Fibroblast of mammary gland (primary cell): ENCODE data around the gene HNRNPM.
"Not testable (repeated sequence)": the region's sequence is repeated elsewhere in the genome, so short reads cannot be mapped to it uniquely, and the experiment has no call there.

ENCODE experiments used
- DNase-seq: peaks from one replicate; pipeline ENCODE4 v3.0.0-alpha.2; 2010; ENCODE audit warnings: low read depth
- H3K4me3 ChIP-seq: 2 replicates; pipeline ENCODE4 v1.5.1; 2011; ENCODE audit warnings: low read depth, mild to moderate bottlenecking, low read length, moderate library complexity; ENCODE audit not compliant: control insufficient read depth
- TF ChIP-seq, protein P1 (sequence below): conservative IDR thresholded peaks from 2 replicates; pipeline ENCODE4 v1.5.1; 2011; ENCODE audit warnings: low read depth, low read length, inconsistent platforms; ENCODE audit not compliant: control insufficient read depth, insufficient read depth

The HNRNPM gene

DNA sequence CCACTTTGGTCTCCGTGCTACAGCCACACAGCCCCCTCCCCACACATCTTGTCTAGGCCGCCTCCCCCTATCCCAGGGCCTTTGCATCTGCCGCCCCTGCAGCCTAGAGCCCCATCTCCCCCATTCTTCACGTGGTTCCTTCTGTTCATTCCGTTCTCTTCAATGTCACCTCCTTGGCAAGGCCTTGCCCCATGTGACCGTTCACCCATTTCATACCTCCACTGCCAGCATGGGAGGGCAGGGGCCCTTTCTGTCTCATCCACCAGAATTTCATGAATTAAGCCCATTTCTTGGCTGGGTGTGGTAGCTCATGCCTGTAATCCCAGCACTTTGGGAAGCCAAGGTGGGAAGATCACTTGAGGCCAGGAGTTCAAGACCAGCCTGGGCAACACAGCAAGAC is 15.7 kb upstream of the HNRNPM start:
- TF ChIP-seq, protein P1, sequence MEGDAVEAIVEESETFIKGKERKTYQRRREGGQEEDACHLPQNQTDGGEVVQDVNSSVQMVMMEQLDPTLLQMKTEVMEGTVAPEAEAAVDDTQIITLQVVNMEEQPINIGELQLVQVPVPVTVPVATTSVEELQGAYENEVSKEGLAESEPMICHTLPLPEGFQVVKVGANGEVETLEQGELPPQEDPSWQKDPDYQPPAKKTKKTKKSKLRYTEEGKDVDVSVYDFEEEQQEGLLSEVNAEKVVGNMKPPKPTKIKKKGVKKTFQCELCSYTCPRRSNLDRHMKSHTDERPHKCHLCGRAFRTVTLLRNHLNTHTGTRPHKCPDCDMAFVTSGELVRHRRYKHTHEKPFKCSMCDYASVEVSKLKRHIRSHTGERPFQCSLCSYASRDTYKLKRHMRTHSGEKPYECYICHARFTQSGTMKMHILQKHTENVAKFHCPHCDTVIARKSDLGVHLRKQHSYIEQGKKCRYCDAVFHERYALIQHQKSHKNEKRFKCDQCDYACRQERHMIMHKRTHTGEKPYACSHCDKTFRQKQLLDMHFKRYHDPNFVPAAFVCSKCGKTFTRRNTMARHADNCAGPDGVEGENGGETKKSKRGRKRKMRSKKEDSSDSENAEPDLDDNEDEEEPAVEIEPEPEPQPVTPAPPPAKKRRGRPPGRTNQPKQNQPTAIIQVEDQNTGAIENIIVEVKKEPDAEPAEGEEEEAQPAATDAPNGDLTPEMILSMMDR: no peak
- no peak for DNase-seq
- H3K4me3 ChIP-seq: no peak overlapping the region

DNA sequence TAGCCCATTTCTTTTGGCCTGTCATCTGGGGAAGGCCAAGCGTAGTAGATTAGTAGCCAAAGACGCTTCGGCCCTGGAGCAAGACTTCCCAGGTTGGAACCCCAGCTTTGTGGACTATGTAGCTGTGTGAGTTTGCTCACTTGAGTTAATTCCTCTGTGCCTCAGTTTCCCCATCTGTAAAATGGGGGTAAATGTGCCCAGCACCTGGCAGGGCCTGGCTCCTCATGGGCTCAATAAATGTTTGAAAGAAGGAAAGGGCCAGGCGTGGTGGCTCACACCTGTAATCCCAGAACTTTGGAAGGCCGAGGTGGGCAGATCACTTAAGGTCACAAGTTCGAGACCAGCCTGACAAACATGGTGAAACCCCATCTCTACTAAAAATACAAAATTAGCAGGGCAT is 14.9 kb upstream of the HNRNPM start:
- TF ChIP-seq, protein P1: no peak
- H3K4me3 ChIP-seq: no peak overlapping the region
- no peak for DNase-seq

DNA sequence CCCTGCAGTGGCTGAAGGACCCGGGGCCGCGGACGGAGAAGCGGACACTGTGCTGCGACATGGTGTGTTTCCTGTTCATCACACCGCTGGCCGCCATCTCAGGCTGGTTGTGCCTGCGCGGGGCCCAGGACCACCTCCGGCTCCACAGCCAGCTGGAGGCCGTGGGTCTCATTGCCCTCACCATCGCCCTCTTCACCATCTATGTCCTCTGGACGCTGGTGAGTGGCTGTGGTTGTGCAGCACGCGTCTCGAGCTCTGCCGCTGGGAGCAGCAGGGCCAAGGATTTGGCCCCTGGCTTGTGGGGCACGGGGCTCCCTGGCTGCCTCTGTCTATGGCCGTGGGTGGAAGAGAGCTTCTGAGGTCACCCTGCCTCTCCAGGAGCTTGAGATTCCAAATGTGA is 14.1 kb upstream of the HNRNPM start:
- H3K4me3 ChIP-seq: no peak overlapping the region

DNA sequence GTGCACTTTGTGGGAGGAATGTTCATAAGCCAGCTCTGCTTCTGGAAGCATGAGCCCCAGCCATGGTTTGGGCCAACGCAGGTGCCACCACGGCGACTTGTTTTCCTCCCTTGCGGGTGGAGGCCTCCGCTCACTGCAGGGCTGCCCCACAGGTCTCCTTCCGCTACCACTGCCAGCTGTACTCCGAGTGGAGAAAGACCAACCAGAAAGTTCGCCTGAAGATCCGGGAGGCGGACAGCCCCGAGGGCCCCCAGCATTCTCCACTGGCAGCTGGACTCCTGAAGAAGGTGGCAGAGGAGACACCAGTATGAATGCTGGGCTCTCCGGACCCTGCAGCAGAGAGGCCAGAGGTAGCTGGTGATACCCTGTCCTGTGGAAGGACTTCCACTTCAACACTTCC is 6.5 kb upstream of the HNRNPM start:
- no peak overlapping the region for H3K4me3 ChIP-seq
- TF ChIP-seq, protein P1: no peak

More for the DNA sequence above, 14.1 kb upstream of the HNRNPM start:
- TF ChIP-seq, protein P1: no peak
- no peak for DNase-seq

DNA sequence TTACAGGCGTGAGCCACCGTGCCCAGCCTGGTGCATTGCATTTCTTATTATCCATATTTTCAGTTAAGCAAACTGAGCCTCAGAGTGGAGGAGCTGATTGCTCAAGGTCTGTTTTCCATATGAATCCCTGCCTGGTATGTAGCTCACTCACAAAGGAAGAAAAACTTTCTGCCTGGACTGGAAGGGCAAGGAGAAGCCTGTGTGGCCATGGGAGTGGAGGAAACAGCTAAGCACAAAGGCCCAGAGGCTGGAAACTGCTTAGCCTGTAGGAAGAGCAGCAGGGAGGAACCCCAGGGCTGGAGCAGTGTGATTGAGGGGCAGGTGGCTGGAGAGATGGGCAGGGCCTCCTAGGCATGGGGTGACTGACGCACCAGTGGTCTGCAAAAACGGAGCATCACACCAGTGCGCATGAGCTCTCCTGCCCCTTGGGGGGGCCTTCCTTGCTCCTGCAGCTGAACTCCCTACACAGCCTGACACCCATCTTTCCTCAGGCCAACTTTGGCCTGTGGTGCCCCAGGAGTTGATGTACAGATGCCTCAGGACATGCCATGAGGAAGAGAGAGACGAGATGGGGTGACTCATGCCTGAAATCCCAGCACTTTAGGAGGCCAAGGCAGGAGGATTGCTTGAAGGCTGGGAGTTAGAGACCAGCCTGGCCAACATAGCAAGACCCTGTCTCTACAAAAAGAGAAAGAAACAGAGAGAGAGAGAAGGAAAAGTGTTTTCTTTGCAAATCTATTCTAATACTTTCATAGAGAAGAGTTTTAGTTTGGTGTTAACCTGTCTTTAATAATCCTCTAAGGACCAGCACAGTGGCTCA is 2.8 kb upstream of the HNRNPM start:
- TF ChIP-seq, protein P1: no peak

More for the DNA sequence above, 6.5 kb upstream of the HNRNPM start:
- DNase-seq: no peak

DNA sequence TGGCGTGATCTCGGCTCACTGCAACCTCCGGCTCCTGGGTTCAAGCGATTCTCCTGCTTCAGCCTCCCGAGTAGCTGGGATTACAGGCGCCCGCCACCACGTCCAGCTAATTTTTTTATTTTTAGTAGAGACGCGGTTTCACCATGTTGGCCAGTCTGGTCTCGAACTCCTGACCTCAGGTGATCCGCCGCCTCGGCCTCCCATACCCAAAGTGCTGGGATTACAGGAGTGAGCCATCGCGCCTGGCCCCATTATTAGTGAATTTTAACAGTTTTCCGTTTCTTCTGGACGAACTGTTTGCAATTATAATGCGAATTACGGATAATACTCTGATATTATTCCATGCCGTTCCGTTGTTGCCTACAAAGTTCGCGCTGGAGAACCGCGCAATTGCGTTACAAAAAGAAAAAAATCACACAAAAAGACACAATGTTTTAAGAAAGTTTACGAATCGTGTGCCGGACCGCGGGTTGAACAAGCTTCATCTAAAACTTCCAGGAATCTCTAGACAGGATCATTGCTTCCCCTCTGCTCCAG is 567 bp upstream of the HNRNPM start:
- not testable (repeated sequence) for DNase-seq
- H3K4me3 ChIP-seq: peak overlapping the region; percentile 71

More for the DNA sequence above, 2.8 kb upstream of the HNRNPM start:
- DNase-seq: no peak
- no peak overlapping the region for H3K4me3 ChIP-seq

DNA sequence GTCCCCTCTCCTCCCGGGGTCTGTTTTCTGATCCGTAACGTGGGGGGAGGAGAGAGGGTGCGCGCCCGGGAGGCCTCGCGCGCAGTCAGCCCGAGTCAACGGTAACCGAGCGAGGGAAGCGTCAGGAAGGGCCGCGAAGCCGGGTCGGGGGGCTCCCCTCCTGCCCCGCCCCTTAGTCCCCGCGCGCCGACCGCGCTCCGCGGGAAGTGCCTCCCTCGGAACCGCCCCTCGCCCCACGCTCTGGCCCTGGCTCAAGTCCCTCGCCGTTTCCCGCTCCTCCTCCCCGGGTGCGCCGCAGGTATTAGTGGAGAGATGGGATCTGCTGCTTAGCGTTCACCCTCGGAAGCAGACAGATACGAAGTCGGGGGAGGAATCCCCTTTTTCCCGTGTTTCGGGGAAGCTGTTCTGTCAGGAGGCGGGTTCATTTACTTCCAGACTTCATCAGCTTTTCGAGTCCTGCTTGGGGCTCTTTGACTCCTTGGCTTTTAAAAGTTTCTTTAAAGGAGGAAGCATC is 770 bp downstream of the HNRNPM start:
- peak overlapping the region; percentile 69 for H3K4me3 ChIP-seq
- DNase-seq: no peak
- TF ChIP-seq, protein P1: no peak
